HG03439 (cell line): ENCODE data around the gene WBP4.
"Not testable (repeated sequence)": the region's sequence is repeated elsewhere in the genome, so short reads cannot be mapped to it uniquely, and the experiment has no call there.

Experiments
- ATAC-seq: cut with Tn5 transposase; IDR thresholded peaks from one replicate; pipeline ENCODE4 v1.9.1; 2021; ENCODE audit warnings: mild to moderate bottlenecking, moderate library complexity; ENCODE audit not compliant: unreplicated experiment

WBP4 gene

DNA sequence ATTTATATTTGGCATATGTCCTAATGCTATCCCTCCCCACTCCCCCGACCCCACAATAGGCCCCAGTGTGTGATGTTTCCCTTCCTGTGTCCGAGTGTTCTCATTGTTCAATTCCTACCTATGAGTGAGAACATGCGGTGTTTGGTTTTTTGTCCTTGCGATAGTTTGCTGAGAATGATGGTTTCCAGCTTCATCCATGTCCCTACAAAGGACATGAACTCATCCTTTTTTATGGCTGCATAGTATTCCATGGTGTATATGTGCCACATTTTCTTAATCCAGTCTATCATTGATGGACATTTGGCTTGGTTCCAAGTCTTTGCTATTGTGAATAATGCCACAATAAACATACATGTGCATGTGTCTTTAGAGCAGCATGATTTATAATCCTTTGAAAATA is 18.9 kb upstream of the WBP4 start:
- not testable (repeated sequence) for ATAC-seq

DNA sequence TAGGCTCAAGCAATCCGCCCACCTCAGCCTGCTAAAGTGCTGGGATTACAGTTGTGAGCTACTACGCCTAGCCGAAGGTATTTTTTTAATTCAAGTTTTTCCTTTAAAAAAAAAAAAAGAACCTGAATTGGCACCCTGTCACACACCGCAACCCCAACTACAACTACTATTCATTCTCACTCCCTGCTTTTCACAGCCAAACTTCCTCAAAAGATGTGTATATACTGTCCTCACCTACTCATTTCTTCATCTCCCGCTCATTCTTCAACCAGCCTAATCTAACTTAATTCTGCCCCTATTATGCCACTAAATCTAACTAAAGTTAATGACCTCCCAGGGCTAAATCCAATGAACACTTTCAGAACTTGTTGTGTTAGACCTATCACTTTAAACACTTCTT is 12.7 kb upstream of the WBP4 start:
- ATAC-seq, result no peak

DNA sequence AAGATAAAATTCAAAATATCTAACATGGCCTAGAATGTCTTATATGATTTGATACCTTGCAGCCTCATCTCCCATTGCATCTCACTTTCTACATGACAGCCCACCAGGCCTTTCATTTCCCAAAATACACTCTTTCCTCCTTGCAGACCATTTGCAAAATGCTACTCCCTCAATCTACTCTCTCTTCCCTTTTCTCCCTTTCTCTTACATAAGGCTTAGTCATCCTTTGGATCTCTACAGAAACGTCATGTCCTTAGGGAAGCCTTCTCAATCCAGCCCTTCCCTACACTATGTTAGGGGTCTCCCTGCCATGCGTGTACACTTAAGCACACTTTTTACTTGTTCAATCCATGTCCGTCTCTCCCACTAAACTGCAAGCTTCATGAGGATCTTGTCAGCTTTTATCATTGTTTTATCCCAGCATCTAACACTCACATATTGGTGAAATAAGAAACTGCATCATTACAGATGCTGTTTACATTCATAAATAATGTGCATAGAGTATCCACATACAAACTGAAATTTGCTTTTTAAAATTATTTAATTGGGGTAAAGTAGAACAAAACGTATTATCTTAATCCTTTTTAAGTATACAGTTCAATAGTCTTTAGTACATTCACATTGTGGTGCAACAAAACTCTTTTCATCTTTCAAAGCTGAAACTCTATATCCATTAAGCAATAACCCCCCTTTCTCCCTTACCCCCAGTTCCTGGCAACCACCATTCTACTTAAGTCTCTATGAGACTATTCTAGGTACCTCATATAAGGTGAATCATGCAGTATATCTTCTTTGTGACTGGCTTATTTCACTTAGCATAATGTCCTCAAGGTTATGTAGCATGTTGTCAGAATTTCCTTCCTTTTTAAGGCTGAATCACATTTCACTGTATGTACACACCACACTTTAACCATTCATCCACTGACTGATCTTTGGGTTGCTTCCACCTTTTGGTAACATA is 11.5 kb upstream of the WBP4 start:
- ATAC-seq, result no peak

- no peak for ATAC-seq
Observed at GRCh38 chr13:41052441-41052840, 8.9 kb upstream of the WBP4 start.

DNA sequence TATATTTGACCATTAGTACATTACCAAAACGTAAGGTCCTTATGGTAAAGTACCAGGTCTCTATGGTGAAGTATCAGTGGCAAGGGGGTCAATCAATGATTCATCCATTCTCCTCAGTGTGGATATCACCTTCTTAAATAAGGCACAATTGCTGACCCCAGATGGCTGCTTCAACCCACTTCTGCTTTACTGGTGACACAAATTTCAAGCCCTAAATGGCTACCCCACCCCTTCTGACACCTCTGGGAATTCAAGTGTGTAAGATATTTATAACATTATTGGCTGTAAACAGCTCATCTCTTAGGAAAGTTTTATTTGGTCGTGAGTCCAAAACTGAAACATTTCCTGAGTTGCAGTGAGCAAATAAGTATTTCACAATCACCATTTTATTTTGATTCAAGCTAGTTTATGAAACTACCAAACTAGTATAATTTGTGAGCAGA is 7.9 kb upstream of the WBP4 start:
- no peak for ATAC-seq

DNA sequence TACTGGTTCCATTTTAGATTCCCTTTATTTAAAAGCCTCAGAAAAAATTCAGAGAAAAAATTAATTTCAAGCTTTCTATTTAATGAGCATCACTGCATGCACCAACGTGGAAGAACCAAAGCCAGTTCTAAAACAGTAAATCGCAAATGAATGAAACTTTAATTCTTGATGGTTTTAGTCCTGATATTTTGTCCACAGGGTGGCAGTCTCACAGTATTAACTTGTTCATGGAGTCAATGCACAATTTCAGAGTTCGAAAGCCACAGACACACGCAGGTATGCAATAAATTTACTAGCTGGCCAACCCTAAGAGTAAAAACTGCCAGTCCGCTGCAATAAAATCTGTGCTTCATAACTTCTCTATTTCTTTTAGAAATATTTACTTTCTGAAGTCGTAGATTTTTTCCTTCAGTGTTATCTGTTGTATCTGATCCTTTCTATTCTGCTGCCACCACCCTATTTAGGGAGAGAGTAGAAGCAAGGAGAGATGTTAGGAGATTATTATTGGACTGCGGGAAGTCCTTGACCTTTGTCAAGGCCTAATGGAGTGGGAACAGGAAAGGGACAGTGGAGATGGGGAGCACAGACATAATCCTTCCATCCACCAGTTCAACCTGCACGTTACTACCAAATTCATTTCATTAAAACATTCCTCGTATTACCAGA is 7.0 kb upstream of the WBP4 start:
- ATAC-seq, result no peak

- no peak for ATAC-seq
Observed at GRCh38 chr13:41054919-41055619, 6.2 kb upstream of the WBP4 start.

GRCh38 chr13:41056194-41056593 is 5.1 kb upstream of the WBP4 start:
- no peak for ATAC-seq

DNA sequence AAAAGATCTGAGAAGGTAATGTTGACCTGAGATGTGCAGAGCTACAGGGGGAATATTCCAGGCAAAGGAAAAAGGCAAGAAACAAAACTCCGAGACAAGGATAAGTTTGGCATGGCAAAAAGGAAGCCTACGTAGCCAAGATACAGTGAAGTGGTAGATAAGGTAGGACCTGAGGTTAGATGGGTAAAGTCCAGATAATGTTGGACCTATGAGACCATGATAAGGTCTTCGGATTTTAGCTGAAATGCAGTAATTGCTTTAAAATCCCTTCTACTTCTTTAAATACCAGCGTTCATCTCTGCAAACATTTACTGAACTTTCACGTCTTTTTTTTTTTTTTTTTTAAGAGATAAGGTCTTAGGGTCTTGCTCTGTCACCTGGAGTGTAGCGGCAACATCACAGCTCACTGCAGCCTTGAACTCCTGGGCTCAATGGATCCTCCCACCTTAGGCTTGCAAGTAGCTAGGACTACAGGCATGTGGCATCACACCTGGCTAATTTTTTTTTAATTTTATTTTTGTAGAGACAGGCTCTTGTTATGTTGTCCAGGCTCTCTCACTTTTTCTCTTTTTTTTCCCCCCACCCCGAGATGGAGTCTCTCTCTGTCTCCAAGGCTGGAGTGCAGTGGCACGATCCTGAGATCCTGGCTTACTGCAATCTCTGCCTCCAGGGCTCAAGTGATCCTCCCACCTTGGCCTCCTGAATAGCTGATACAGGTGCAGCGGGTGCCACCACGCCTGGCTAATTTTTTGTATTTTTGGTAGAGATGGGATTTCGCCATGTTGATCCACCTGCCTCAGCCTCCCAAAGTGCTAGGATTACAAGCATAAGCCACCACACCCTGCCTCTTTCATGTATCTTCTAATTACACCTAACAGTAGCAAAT is 4.2 kb upstream of the WBP4 start:
- no peak for ATAC-seq

- no peak for ATAC-seq
Observed at GRCh38 chr13:41058295-41059070, 2.8 kb upstream of the WBP4 start.

GRCh38 chr13:41059456-41060081 is 1.7 kb upstream of the WBP4 start:
- ATAC-seq, result no peak

DNA sequence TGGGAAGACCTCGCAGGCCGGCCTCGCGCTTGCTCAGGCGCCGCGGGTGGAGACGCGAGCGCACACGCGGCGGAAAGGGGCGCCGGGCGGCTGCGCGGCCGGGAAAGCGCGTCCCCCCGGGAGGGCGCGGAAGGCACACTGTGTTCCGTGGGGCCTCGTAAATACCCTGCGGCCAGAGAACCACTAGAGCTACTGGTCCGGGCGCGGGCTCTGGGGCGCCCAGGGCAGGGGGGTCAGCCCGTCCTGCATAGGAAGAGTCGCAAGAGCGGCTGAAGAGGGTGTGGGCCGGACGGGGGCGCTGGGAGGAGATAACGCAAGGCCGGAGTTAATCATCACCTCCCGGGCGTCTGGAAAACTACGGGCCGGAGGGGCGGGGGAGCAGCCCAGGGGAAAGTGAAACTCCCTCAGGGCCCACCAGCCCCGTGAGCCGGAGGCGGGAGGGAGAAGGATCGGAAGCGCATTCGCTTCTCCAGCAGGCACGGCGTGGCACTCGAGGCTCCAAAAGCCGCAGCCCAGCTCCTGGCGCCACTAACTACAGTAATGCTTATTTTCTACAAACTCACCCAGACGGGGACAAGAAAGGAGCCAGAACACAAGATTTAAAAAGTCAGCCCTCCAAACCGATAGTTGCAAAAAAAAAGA is 1.1 kb upstream of the WBP4 start:
- ATAC-seq, result peak; percentile 35

DNA sequence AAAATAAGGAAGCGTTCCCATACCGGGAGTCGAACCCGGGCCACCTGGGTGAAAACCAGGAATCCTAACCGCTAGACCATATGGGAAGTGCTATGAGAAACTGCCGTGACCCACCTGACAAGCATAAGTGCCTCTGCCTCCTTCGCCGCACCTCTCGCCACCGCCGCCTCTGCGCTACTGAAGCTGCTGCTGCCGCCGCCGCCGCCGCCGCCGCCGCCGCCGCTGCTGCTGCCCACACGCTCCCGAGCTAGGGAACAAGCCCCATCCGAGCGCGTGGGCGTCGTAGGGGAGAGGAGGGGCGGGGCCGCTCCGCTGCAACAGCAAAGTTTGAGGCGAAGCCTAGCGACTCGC is 610 bp upstream of the WBP4 start:
- ATAC-seq, result peak; percentile 33

DNA sequence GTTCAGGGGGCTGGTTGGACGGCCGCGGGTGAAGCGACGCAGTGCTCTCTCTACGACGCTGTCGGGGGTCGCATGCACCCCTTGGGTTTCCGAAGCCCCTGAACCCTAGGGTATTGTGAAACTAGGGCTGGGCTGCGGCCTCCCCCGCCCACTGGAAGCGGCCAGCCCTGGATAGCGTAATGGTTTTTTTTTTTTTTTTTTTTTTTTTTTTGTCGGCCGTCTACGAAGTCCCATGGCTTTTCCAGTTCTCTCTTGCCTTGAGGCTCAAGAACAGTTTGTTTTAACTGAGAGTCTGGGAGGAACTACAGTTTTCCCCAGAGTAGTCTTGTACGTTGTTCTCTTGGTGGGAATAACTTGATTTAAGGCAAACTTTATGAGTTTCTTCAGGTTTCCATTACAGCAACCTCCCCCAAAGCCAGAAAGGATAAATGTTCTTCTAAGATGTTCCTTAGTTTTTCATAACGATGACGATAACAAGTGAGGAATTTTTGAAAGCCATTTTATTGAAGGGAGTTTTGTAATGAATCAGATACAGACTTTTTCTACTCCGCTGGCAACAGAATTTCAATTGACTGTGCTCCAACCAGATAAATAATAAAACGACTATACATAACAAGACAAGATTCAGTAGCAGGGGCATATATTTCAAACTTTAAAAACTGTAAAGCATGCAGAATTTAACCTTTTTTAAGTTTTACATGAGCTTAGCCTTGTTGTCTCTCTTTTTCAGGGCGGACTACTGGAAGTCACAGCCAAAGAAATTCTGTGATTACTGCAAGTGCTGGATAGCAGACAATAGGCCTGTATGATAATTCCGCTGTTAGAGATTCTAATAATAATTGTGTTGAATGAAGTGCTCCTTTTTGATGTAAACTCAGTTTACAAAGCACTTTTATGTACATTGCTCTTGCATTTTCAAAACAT is 867 bp downstream of the WBP4 start:
- peak; percentile 31 for ATAC-seq

DNA sequence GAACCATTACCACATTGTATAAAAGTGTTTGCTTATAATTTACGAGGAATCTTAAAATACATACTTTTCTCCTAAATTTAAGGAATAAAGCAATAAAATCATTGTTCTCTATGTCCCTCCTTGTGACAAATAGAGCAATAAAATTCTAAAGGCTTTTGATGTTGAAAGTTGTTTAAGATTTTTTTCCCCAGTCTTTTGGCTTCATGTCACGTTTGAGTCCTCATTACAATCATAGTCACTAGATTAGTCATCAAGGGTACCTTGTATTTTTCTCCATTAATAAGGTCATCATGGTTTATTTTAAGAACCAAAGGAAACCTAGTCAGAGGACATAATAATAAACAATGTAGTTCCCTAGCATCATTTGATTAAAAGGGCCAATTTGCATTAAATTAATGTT is 3.2 kb downstream of the WBP4 start:
- ATAC-seq, result no peak

DNA sequence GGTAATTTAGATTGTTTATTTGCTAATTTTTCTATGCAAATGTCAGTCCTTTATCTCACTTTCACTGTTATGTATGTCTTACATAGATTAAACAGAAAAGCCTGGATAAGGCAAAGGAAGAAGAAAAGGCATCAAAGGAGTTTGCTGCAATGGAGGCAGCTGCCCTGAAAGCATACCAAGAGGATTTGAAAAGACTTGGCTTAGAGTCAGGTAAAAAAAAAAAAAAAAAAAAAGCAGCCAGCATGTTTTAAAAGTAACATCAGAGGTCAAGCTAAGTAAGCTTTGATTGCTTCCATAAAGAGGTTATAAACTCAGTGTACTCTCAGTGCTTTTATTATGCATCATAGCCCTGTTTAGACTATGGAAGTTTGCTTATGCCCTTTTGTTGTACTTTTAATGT is 3.8 kb downstream of the WBP4 start:
- ATAC-seq, result no peak

GRCh38 chr13:41074523-41074922 is 13.2 kb downstream of the WBP4 start:
- no peak for ATAC-seq

GRCh38 chr13:41075034-41075433 is 13.7 kb downstream of the WBP4 start:
- no peak for ATAC-seq
